Neural cell (in vitro differentiated cells): ENCODE data around the gene CRTC3.
"Not testable (repeated sequence)": the region's sequence is repeated elsewhere in the genome, so short reads cannot be mapped to it uniquely, and the experiment has no call there.

Experiments
- CTCF ChIP-seq: fragments of 450-650 bp; IDR thresholded peaks from 2 replicates; pipeline ENCODE4 v1.5.1; 2014; ENCODE audit warnings: antibody characterized with exemption, mild to moderate bottlenecking, moderate library complexity; ENCODE audit not compliant: poor library complexity, severe bottlenecking
- POLR2AphosphoS5 ChIP-seq: IDR thresholded peaks from 2 replicates; pipeline ENCODE4 v1.6.1; 2012

- TF ChIP-seq POLR2AphosphoS5, CTCF: not testable (repeated sequence)
Observed at GRCh38 chr15:90513893-90514292, 15.8 kb upstream of the CRTC3 start.
